Glomerular visceral epithelial cell (primary cell): ENCODE results near the gene RND3.

Experiments
- DNase-seq: peaks from one replicate; pipeline ENCODE4 v3.0.0-alpha.2; 2016; ENCODE audit errors: extremely low spot score

The RND3 gene

DNA sequence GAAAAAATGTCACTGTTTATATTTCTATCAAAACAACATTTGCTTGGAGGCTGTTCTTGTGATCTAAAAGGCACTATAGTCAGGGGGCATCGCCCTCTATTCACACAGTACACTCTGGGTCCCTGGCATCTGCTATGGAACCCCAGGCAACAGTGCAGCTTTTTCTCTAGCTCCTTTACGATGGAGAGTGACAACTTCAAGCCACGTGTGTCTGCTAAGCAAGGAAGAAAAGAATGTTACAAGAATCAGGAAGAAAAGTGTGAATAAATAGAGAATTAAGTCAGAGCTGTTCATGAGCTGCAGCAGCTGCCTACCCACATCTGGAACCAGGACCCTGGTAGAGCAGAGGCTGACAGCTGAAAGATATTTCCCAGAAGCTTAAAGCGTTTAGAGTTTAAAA lies 11.2 kb downstream of the RND3 start:
- no peak for DNase-seq

DNA sequence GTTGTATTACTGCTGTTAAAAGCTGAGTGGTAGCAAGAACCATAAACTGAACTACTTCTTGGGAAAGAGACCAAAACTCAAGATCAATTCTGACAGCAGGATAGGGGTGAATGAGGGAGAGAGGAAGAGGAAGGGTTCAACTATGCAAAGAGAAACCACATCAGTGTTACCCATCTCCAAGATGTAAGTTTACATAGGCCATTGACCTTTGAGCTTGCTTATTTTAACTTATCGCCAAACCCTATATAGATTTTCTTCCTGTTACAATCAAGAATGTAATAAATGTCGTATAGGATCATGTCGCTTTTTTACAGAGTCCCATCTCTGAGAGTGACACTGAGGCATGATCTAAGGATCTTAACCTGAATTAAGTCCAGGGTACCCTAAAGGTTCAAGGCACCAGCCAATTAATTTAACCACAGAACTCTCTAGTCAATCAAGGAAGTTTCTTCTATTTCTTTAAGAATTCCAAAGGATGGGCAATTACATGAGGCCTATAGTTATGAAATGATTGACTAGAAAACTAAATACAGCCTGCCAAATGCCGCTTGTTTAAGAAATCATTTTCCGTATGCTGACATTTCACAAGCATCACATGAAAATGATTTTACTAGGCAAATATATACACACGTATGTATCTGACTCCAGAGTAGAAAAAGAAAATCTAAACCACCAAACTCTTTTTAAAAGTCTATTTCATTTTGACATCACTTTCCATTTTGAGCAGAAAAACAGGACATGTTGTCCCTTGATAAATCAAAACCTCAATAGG lies 11.8 kb downstream of the RND3 start:
- DNase-seq, result no peak

DNA sequence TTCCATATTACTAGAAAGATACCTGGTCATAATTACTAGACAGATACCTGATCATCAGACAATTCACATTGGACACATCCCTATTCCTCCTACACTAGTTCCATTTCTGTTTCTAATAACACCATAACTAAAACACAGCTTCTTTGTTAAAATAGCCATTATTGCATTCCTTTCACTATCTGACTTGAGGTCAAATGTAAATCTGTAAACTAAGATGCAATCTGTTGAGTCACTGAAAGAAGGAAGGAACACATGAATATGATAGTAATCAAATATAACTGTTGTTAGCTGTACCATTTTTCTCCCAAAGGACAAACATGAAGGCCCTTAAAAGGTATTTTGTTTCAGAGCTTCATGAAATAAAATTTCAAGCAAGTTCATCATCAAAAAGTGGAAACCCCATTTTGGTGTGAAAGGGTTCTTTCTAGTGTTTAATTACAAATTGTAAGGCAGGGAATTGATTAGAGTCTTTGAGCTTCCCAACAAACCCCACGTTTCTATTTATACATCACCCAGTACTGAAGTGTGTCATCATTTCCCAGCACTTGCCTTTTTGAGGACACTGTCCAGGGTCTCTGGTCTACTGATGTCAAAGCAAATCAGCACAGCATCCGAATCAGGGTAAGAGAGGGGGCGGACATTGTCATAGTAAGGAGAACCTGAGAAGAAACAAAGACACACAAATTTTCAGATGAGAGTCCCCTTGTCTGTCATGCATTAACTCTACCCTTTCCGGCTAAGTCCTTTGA lies 13.0 kb downstream of the RND3 start:
- DNase-seq, result no peak

DNA sequence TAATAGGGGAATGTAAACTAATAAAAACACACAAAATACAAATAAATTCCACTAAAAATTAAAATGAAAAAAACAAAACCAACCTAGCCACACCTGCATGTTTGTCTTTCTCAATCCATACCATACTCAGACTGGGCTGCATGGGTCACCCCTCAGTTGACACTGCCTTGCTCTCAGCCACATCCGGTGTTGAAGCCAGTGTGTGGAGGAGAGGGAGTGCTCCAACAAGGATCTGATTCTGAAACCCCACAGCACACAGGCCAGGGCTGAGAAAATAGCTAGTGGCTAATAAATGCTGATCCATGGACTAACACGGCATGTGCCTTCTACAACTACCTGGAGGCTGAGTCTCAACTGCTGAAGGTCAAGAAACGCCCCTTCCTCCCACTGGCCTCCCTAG lies 13.7 kb downstream of the RND3 start:
- no peak for DNase-seq

DNA sequence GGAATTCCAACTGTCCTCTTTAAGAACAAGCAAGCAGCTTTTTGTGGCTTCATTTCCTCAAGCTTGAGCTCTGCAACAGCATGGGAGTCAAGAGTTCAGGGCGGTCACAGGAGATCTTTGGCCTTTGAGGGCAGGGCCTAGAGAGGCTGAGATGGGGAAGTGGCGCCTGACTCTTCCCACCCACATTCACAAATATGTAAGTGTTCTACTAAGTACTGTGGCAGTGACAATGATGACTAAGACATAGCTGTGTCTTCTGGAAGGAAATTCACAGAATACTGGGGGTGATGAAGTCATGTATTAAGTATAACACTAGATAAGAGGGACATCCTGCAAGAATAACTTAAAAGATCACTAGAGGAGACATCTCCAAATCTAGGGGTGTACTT lies 15.0 kb downstream of the RND3 start:
- peak; percentile 93 for DNase-seq

DNA sequence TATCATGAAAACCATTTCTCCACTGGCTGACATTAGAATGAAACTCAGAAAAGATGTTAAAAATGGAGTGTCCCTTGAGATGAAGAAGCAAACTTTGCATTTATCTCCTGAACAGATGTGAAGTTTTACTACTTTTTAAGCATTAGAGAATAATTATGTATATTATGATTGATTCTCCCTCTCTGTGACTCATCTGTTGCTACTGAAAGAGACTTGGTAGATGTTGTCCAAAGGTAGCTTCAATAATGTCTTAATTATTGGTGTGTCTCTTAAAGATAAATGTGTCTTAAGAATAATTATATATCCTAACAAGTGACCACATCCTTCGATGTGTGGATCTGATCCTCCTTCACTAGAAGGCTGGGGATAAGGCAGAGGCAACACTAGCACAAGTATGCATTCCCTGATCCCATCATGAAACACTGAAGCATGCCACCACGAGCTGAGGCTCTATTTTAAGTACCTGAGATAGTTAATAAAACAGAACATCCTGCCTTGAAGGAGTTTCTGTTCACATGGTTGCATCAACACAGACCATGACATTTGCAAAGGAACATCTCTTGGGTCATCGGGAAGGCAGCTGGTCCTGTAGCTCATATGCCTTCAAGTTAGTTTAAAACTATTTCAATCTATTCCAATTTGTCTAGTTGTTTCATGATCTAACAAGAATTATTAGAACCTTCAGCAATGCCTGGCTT lies 15.5 kb downstream of the RND3 start:
- DNase-seq, result no peak

DNA sequence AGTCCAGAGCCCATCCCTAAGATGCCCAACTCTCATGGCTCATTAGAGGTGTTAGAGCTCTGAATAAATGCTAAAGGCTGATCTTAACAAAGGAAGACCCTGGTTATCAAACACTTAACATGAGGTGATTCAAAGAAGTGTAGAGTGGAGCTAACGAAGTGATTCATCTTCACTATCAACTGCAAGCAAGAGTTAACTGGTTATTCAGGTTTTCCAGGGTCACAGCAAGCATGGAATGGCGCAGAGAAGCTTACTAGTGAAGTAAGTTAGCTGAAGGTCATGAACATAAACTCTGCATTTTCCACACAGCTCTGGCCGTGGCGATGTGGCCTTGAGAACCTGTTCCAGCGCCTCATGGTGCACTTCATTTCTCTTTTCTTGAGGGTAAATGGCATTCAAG lies 17.0 kb downstream of the RND3 start:
- no peak for DNase-seq

DNA sequence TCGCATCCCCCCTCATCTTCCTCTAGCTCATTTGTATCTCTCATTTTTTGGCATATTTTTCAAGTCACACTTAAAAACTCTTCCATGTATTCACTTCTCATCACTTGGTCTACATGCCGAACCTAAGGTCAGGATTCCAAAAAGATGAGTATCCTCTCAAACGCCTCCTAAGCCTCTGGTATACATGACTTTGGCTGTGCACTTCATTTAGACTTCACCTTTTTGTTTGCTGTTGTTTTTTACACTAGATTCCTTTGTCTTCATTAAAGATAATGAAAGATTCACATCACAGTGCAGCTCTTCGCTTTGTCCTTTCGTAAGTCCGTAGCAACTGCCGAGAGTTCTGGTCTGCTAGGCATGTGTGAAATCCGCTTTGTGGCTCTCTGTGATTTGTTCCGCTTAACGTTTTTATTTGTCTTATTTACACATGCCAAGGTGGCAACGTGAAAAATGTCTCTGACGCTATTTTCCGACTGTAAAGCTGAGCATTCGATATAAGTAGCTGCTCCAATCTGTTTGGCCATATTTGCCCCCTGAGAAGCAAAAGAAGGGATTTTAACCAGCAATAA lies 17.7 kb downstream of the RND3 start:
- no peak for DNase-seq

DNA sequence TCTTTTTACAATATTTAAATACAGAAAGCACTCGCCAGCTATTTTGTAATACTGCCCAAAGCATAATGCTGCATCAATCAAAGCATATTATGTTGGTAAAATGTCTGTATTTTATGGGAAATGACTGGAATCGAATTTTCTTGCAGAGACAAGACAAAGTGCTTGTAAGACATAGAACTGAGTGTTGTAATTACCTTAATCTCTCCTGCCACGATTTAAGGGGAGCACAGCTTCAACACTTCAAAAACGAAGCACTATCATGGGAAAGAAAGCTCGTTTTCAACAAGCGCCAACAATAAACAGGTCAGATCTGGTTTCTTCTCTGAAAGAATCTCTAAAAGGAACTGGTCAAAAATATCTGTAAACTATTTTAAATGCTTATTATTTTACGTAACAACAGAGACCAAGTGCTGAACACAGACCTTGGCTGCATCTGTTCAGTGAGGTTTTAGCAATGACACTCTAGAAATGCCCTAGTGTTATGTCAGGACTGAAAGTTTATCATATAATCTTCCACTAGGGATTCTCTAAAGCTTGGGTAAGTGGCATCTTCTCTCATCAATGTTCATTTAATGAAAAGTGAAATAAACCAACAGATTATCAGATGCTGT lies 19.0 kb downstream of the RND3 start:
- no peak for DNase-seq

DNA sequence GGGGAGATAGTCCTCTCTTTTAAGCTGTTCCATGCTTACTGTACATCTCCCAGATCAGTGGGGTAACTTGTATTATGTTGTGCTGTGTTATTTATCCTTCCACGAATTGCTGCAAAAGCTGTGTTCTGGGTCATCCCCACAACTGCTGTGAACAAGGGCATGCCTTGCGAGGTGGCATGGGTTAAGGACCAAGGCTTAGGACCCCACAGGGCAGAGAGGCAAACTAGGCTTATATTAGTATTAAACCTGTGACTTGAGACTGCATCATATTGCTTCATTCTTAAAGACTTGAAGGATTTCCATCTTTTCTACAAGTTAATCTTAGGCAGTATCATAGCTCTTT lies 19.9 kb downstream of the RND3 start:
- DNase-seq, result no peak

DNA sequence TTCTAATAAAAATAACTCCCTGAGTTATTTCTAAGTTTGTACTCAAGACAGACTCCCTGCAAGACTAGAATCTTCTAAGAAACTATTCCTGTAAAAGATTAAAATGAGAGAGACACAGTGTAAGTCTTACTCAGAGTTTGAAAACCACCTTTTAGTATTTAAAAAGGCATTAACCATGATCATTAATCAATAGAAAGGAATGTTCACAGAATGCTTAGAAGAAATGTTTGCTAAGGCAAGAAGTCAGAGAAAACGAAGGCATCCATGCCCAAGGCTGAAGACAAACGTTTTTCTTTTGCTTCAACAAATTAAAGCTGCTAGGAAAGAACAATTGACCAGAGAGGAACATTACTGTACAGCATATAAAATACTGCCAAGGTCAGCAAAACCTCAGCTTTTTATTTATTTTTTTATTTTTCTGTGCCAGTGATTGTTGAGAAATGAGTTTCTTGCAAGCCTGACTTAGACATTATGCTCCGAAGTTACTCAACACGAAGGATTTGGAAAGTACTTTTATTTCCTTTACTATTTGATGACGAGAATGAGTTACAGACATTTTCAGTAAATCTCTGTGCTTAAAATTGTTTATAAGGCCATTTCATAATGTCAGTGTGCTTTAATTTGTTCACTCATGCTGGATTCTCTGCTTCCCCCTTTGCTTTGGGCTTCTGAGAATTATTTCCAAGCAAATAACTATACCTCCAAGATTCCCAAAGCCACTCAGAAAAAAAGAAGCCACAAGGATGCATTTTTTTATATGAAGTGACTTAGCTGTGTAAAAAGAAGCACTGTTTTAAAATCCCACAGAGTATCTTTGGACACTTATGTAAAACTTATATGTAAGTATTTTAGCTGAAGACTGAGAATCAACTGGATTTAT lies 20.5 kb downstream of the RND3 start:
- DNase-seq, result peak; percentile 65

DNA sequence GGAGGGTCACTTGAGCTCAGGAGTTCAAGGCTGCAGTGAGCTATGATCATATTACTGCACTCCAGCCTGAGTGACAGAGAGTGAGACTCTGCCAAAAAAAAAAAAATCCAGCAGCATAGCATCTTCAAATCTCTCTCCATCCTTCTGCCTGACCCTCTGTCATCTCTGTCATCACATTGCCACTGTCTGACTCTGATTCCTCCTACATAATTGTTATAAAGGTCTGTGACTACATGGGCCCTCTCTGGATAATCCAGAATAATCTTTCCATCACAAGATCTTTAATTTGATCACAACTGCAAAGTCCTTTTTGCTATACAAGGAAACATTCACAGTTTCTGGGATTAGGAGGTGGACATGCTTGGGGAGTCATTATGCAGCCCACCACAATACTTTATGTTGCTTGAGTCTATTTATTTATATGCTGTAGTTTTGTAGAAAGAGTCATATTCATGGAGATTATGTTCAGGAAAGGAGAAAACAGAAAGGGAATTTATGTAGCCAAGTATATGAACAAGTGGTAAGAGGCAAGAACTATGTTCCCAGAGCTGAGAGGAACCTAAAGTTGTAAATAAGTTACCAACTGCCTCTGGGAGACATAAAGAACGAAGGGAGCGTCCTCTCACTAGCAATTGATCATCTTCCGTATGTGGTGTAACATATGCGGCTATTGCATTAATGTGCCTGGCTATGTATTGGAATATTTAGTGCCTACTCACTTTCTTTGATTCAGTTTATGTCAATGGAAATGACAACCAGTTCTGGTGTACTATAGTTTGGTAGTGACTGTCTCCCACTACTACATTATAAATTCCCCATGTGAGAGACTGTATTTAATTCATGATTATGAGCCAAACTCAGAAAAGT lies 21.5 kb downstream of the RND3 start:
- no peak for DNase-seq

DNA sequence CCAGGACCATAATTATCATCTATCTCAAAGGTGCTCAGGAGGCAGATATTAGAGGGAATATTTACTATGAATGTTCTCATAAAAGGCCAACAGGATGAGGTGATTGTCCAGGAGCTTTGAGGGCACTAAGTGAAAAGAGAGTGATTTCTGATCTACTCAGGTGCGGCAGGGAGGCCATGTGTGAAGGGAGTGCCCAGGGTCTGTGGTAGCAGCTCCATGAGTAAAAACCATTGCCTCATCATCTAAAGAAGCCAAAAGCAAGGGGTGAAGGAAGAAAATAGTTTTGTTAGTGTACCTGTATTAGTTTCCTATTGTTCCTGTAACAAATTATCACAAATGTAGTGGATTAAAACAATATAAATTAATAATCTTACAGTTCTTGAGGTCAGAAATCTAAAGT lies 22.5 kb downstream of the RND3 start:
- DNase-seq, result no peak

DNA sequence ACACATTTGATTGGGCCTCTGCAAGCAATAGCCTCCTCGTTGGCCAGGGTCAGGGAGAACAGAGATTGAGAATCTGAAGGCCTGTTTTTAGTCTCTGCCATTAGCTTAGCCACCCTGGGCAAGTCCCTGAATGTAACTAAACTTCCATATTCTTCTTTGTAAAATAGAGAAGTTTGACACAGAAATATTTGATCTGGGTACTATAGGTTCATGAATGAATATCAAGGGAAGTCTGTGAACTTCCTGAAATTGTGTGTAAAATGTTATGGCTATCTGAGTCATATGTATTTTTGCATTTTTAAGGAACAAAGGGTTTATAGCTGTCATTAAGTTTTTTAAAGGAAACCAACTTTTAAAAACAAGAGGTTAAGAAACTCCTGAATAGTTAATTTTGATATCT lies 23.2 kb downstream of the RND3 start:
- no peak for DNase-seq

DNA sequence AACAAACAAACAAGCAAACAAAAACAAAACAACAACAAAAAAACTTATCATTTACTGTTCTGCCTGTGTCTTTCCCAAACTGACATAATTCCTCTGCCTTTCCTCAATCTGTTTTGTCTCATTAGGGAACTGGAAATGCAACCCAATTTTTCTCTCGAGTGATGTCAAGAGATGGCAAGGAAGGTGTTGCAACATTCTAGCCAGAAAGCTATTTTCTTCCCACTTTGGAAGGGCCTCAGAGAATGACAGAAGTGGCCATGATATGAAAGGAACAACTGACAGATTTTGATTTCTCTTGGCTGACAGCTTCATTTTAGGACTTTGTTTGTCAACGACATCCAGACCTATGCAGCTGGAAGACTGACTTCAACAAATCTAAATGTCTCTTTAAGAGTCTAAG lies 24.7 kb downstream of the RND3 start:
- DNase-seq, result no peak

DNA sequence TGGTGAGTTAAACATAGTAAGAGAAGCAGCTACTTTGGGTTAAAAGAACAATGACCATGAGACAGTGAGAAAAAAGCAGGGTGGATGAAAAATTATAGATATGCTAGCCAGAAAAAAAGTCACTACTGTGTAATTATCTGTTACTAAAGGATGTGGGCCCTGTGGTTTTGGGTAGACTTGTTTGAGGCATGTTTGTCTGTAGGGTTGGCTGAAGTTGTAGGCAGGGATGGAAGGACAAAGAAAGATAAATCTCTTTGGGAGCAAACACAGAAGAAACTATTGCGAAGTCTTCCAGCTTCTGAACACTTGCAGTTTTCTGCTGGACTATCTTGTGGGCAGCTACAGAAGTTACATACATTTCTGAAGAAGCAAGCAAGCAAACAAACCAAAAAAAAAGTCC lies 28.2 kb downstream of the RND3 start:
- DNase-seq, result no peak

DNA sequence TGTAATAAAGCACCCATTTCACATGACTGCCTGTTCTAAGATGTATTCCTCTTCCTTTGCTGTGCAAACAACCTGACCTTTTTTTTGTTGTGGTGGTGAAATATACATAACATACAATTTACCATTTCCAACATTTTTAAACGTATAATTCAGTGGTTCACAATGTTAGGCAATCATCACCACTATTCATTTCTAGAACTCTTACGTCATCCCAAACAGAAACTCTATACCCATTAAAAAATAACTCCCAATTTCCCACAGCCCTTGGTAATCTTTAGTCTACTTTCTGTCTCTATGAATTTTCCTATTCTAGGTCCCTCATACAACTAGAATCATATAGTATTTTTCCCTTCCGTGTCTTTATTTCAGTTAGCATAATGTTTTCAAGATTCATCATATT lies 36.7 kb downstream of the RND3 start:
- no peak for DNase-seq

DNA sequence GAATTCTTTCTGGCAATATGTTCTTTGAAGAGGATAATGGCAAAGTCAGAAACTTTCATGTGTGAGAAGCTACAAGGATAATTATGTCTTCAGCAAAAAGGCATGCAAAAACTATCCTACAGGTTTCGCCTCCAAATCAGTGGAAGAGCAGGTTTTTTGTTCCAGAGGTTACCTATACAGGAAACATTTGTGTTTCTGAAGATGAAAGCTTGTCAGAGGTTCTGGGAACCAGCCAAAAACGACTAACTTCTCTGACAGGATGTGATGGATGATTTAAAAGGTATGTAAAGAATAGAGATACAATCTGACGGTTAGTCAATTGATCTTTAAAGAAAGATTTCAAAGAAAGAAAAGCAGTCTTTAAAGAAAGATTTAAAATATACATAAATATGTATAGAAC lies 37.6 kb downstream of the RND3 start:
- no peak for DNase-seq

DNA sequence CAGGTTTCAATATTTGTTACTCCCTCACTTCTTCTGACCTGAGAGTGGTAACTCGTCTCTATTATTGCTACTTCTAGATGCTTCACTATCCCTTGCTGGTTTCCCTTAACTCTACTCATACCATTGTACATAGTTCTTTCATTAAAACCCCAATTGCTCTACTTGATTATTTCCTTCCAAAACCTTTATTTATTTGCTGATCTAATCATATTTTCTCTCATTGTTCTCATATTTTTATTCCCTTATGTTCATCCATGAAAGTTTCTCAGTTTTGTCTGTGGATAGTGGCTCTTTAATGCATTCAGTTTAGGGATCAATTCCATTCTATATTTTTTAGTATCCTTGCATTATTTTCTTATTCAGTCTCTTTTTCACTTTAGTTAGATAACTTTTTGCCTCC lies 42.1 kb downstream of the RND3 start:
- DNase-seq, result no peak

DNA sequence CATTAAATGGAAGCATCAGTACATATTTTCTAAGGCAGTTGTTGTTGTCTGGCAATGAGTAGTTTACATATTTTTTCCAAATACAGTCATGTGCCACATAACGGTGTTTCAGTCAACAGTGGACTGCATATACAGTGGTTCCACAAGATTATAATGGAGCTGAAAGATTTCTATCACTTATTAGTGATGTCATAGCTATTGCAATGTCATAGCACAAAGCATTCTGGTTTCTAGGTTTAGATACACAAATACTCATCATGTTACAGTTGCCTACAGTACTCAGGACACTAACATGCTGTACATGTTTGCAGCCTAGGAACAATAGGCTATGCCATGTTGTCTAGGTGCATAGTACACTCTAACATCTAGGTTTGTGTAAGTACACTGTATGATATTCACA lies 45.0 kb downstream of the RND3 start:
- no peak for DNase-seq
